Pons (tissue), 1 donor: ENCODE data around the gene PROB1.
"Not testable (repeated sequence)": the region's sequence is repeated elsewhere in the genome, so short reads cannot be mapped to it uniquely, and the experiment has no call there.

Experiments
- DNase-seq: peaks from one replicate; pipeline ENCODE4 v3.0.0-alpha.2; 2016; ENCODE audit warnings: low spot score

PROB1 gene

DNA sequence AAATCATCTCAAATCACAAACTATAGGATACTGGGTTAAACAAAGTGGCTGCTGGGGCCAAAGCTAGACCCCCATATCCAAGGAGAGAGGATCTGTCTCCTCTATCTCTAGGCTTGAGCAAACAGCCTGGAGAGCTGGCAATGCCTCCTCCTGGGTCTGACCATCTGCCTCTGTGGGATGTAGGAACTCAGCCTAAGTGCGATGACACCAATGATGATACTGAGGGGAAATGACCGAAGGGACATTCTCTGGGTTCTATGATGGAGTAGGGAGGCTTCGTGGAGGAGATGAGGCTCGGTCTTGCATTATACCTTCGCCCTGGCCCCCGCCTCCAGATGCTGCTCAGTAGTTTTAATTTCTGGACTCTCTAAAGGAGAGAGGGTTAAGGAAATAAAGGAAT lies 18.2 kb upstream of the PROB1 start:
- DNase-seq, result no peak

DNA sequence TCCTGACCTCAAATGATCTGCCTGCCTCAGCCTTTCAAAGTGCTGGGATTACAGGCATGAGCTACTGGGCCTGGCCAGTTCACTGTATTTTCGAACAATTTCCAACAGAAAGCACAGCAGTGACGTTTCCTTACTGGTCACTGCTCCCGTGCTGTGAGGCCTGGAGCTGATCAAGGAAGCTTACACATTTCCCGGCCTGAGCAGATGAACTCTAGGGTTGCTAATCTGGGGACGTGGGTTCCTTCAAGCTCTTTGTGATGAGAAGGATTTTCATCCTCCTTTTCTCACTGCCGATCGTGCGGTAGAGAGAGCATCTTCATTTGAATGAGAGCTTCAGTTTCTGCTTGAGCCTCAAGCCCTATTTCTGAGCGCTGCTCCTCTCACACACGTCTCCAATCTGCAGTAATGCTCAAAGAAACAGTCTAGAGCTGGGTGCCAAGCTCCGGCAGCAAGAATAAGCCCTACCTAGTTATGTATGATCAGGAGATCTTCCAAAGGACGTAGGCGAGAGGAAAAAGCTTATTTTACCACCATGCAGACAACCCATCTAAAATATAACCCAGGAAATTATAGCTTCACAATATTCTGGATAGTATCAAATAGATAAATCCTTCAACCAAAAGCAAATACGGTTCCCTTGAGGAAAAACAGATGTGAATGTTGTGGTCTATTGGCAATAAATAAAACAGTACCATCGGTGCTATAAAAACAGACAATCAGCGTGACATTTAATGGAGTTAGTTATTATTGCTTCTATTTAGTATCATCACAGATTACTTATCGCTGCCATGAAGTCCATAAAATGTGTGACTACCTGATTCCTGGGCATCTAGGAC lies 16.3 kb upstream of the PROB1 start:
- no peak for DNase-seq

DNA sequence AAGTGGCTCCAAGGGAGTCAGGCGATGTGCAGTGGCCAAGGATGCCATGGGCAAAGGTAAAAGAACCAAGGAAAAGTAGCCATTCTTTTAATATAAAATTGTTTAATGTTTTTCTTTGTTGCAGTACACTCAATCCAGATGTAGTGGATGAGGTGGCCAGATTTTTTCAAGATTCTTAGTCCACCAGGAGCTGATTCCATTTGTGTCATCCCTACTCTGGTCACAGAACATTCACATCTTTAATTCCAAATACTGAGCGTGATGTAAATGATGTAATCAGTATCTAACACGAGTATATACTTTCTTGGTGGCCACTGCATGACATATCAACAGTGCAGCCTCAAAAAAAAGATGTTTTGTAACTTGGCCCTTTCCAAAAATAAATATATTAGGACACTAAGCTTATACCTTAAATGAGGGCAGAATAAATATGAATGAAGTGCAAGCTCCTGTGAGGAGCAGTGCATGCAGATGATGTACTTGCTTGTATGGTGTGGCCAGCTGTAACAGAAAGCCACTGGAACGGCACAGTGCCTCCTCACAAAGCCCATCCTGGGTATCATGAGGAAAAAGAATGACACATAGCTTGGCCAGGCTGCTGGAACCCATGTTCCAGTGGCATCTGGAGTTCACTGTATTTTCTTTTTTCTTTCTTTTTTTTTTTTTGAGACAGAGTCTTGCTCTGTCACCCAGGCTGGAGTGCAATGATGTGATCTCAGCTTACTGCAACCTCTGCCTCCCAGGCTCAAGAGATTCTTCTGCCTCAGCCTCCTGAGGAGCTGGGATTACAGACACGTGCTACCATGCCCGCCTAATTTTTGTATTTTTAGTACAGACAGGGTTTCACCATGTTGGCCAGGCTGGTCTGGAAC lies 15.5 kb upstream of the PROB1 start:
- DNase-seq, result no peak

DNA sequence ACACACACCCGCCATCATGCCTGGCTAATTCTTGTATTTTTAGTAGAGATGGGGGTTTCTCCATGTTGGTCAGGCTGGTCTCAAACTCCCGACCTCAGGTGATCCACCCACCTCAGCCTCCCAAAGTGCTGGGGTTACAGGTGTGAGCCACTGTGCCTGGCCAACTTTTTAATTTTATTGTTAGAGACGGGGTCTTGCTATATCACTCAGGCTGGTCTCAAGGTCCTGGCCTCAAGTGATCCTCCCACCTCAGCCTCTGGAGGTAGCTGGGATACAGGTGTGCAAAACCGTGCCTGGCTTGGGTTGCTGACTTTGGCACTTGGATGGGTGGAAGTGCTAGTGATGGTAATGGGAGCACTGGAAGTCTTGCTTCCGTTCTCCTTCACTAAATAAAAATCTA lies 14.2 kb upstream of the PROB1 start:
- DNase-seq, result not testable (repeated sequence)

DNA sequence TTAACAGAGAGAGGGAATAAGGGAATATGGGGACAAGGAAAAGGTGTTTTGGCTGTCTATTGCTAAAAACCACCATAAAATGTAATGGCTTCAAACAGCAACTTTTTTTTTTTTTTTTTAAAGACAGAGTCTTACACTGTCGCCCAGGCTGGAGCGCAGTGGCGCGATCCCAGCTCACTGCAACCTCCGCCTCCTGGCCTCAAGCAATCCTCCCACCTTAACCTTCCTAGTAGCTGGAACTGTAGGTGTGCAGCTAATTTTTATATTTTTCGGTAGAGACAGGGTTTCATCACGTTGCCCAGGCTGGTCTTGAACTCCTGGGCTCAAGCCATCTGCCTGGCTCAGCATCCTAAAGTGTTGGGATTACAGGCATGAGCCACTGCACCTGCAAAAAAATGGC lies 13.3 kb upstream of the PROB1 start:
- no peak for DNase-seq

DNA sequence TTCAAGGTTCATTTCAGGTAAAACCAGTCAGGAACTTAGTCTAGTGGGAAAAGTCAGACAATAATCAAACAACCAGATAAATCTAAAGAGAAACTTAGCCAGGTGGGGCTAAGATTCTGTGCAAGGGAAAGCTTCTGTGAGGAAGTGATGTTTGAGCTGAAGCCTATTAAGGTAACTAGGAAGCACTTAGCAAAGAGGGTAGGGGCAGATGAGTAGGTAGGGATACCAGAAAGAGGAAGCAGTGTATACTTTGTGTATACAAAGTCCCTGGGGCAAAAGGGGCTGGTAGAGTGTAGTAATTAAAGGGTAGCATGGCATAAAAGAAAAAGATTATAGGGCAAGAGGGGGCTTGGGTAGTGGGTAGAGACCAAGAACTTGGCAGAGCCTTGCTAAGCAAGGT lies 12.6 kb upstream of the PROB1 start:
- DNase-seq, result no peak

DNA sequence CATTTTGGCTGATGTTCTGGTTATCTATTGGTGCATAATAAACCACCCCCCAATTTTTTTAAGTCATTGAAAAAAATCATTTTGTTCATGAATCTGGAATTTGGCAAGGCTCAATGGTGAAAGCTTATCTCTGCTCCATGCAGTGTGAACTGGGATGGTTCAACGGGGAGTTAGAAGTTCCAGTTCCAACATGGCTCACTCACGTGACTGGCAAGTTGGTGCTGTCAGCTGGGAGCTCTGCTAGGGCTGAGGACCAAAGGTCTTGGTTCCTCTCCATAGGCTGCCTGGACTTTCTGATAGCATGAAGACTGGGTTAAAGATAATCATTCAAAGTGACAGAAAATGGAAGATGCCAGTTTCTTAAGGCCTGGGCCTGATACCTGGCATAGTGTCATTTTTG lies 12.1 kb upstream of the PROB1 start:
- DNase-seq, result no peak

DNA sequence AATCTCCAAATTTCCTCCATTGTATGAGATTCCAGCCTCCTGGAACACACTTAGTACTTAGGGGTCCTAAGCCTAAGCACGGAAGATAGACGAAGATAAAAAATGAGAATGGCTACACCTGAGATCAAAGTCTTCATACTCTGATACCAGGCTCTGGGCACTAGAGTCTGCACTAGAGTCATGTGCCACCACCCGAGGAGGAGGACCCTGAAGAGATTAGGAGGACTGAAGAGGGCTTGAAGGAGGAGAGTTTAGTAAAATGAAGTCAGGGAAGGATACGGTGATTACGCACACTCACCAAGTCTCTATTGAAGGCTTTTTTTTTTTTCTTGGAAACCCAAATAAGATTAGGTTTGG lies 9.6 kb upstream of the PROB1 start:
- no peak for DNase-seq

DNA sequence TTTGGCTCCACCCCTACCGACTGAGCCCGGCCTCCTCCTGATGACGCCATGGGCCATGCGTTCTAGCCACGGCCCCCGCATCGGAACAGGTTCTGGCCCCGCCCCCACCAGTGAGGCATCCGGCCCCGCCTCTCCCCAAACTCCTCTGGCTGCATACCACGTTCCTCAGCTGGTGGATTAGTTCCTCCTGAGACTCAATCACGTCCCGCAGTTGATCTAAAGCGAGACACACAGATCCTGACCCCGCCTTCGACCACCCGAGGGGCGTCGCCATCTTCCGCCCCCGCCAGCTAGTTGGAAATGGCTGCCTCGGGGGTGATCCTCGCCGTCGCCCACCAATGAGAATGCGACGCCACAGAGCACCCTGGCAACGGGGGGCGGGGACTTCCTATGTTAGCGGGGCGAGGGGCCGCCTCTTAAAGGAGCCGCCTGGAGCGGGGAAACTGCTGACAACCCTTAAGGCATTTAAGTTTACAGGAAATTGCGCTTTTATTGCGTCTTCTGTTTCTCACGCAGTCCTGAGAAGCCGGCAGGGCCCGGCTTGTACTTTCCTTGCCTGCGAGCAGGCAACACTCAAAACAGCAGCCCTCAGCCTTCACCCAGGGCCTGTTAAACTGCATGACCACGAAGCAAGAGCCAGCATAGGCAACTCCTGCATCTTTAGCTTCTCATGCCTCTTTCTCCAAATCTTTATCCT lies 9.0 kb upstream of the PROB1 start, which contains the start of gene SPATA24:
Gene SPATA24, minus strand, starts transcription at position 303 of the 697 bp plus-strand sequence. Its CDS starts 29 bp downstream, at position 274.
- peak; percentile 96 for DNase-seq

DNA sequence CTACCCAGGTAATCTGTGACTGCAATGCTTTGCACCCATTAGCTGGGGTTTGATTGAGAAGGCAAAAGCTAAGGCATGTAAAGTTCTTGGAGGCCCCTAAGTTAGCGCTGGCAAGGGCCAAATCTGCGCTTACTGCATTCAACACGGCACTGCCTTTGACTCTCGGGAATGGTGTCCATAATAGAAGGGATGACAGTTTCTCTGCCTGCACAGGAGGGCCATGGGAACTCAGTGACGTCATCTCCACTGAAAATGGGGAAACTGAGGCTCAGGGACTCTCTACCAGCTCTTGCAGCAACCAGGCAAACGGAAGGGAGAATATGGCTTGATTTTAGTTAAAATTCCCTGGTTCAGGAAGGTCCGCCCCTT lies 8.5 kb upstream of the PROB1 start:
- no peak for DNase-seq

DNA sequence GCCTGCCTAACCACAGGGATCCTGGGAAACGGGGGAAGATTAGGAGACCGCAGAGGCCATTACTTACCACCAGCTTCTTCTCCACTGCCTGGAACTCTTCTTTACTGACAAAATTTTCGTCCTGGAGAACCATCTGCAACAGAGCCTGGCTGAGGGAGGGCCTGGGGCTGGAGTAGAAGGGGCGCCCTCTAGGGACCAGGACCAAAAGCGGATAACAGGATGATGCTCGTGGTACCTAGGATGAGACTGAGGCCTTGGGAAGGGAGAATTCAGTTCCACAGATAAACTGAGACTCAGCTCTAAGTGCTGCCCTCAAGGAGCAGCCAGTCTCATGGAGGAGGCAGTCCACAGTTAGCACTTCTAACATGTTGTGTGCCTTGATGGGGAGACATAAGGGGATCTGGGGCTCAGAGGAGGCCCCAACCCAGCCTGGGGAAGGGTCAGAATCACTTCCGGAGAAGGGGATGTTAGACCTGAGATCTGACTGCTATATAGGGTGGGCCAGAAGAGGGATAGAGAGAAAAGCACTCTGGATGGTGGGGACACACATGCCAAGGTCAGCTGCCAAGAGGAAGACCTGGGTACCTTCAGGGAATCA lies 7.8 kb upstream of the PROB1 start:
- no peak for DNase-seq

DNA sequence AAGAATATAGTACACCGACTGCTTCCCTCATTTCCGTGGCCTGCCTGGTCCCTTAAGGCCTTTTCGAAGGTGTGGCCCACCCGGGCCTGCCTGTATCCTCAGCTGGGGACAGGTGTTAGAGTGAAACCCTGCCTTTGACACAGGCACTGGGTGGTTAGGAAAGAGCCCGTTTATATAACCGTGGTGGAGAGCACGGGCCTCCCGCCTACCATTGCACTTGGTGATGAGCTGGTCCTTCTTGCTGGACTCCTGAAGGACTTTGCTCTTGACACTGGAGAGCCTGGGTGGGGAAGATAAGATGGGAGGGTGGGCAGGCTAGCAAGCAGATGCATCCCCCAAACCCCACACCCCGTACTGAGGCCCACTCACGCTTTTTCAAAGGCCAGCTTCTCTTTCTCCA lies 6.6 kb upstream of the PROB1 start:
- DNase-seq, result no peak

DNA sequence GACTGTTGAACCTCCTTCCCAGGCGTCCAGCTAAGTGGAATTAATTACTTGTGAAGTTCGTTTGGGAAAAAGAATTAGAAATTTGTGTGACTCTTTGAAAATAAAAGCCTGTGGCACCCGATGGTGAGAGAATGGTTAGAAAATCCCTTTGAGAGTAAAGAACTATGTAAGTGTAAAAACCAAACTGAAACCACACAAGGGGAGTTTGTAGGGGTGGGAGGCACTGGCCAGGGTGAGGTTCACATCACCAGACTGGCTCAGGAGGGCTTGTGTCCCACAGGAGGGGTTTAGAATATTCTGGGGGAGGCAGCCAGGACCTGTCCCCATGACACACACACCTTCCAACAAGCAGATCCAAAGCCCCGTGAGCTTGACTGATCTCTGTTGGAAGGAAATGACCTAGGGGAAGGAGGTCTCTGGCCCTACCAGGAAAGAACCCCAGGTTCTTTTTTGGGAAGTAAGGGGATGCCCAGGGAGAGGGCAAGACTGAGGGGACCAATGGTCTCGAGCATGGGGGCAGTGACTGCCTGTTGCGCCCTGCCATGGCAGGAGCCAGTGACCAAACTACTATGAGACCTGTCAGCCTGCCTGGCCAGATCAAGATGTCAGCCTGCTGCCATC lies 4.7 kb upstream of the PROB1 start:
- DNase-seq, result no peak

DNA sequence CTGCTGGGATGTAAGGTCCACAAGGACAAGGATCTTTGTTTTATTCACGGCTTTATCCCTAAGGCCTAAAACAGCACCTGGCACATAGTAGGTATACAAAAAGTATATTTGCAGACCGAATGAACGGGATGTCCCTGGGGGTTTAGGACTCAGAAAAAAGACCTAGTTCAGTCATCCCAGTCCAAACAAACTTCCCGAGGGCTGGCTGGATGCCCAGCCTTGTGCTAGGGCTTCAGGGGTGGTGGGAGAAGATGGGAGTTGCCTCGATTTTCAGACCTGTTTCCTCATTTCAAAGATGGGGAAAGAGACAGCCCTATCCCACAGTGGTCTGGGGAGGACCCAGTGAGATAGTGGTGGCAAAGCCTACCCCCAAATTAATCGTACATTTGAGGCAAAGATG lies 3.0 kb upstream of the PROB1 start:
- DNase-seq, result no peak

DNA sequence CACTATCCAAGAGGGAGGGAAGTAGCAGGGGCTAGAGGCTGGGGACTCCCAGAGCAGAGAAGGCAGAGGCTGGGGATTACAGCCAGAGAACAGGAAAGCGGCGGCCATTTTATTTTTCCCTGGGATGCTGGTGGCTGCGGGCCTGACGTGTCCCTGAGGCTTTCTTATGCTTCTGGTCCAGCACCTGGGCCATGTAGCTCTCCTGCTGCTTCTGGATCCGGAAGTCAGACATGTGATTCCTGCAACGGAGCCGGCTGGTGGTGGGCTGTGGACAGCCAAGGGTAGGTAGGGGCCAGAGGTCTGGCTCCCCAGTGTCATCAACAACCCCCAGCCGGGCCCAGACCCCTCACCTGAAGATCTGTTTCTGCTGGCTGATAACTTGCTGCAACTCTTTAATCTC lies 1.8 kb upstream of the PROB1 start:
- DNase-seq, result no peak

DNA sequence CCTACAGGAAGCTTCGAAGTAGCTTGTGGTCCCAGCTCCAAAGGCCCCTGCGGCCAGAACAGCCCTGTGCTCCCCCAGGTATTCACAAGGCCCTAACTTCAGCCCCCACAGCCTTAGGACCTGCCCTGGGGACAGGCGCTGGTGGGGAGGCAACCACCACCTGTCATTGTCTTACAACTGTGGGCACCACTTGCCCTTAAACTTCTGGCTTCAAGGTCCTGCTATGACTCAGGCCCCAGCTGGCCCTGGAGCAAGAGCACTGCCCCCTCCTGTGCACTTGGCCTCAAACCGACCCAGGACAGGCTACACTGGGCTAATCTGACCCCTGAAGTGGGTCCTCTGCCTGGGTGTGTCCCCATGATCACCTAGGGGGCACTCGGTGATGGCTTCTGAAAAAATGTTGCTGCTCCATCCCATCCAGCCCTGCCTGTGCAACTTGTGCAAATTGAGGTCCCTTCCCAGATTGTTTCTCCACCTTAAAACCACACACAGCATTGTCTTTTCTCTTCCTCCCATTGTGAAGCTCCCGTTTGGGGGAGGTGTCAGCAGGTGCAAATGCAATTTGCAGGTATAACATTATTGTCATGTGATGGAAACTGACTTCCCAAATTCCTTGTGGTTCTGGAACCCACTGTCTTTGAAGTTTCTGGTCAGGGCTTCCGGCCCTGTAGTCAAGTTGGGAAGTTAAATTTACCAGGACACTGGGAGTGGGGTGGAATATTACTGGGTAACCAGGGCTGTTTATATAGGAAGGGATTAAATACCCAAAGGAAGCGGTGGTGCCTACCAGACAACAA lies 1.1 kb upstream of the PROB1 start:
- DNase-seq, result no peak

DNA sequence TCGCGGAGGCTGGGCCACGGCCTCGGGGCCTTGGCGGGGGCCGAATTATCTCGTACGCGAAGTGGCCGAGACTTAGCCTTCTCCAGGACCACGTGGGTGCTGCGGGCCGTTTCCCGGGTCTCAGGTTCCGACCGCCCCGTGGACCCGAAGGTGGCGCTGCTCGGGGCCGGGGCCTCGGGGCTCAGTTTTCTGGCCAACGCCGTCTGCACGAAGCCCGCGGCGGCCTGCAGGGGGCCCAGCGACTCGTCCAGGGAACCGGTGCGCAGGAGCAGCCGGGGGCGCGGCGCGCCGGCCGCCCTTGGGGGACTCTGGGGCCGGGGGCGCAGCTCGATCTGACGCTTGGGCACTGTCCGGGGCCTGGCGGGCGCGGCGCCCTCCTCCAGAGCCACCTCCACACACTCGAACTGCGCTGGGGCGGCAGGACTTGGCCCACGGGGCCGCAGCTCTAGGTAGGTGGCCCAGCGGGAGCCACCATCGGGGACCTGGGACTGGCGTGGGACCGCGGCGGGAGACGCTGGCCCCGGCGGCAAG lies 716 bp downstream of the PROB1 start:
- DNase-seq, result no peak

DNA sequence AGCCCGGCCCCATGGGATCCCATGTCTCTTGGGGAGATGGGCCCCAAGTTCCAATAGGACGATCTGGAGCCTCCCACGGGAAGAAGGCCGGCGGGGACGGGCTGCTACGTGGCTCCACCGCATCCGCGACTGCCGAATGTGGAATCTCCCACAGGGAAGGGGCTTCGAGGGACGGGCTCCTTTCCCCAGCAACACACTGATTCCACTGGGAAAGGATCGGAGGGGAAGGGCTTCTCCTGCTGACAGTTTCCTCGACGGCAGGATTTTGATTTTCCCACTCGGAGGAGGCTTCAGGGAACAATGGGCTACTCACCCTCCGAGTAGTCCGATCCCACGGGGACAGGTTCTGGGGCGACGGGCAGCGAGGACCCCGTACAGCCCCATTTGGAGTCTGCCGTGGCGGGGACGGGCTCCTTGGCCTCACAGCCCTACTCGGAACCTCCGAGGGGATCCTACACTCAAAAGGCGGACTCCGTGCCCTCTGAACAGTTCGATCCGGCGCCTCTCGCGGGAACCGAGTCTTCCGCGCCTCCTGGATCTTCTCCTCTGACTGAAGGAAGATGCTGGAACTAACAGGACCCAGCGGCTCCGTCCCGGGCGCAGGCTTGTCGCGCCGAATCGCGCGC lies 1.3 kb downstream of the PROB1 start:
- DNase-seq, result no peak

DNA sequence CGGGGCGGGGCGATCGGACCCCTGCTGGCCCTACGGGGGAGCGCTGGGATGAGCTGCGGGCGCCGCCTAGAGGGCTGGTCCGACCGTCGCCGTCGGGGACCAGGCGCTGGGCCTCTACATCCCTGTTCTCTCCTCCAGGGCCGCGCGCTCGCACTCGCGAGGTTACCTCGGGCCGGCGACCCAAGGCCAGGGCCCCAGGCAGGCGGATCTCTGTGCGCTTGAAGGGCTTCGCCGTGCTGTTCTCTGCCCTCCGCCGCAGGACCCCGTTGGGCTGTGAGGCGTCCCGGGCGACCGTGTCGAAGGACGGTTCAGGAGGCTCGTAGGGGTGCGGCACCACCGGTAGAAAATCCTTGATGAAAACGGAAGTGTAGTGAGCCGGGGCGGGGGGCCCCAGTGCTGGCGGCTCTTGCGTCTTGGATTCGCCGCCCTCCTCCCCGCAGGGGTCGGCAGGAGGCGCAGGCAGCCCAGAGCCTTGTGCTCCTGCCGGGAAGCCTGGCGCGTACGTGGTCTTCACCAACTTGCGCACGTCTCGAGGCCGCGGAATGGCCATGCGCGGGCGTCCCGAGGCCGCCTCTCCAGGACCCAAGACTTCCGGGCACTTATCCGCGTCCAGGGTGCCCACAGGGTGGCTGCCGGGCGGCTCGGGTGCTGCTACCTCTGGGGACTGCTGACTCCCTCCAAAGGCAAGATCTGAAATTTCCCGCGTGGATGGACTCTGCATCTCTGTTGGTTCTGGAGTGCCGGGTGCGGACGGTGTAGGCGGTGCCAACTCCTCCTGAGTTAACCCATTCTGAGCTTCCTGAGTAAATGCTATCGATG lies 2.0 kb downstream of the PROB1 start:
- DNase-seq, result no peak

DNA sequence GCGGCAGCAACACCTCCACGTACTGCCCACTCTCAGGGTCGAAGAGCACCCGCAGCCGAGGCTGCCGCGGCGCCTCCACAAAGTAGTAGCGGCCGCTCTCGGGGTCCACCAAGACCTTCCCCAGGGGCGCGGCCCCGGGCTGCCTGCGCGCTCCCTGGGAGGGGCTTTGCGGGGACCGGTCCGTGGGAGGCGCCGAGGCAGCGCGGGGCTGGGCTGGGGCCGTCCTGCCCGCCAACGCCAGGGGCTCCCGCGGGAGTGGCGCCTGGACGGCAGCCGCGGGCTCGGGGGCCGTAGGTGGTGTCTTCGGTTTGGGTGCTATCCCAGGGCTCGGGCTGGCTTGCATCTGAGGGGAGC lies 2.6 kb downstream of the PROB1 start:
- DNase-seq, result no peak
